HepG2 (cell line): Measurements from ENCODE around the gene ARHGEF12. TPM values are rescaled to one million over a fixed set of nuclear protein-coding genes. Genes with fewer than 3 reads are reported as not detected.

Experiments used
- CTCF ChIP-seq: sonication (generic); formaldehyde crosslinking; IDR thresholded peaks from 2 replicates; pipeline ENCODE4 v1.5.0; 2020; ENCODE audit warnings: mild to moderate bottlenecking, missing genetic modification reagents, moderate library complexity
- GABPB1 ChIP-seq: IDR thresholded peaks from 2 replicates; pipeline ENCODE4 v1.6.1; 2016; ENCODE audit warnings: mild to moderate bottlenecking, missing genetic modification reagents, moderate library complexity, missing compliant biosample characterization
- KAT8 ChIP-seq: IDR thresholded peaks from 2 replicates; pipeline ENCODE4 v1.6.1; 2016; ENCODE audit warnings: missing genetic modification reagents, missing compliant biosample characterization
- KDM1A ChIP-seq: IDR thresholded peaks from 2 replicates; pipeline ENCODE4 v1.6.1; 2016; ENCODE audit warnings: missing compliant biosample characterization
- KDM2A ChIP-seq: sonication (generic); formaldehyde crosslinking; IDR thresholded peaks from 2 replicates; pipeline ENCODE4 v1.4.0; 2020; ENCODE audit warnings: low read depth, missing genetic modification reagents, borderline replicate concordance
- NFKB2 ChIP-seq: sonication (generic); formaldehyde crosslinking; IDR thresholded peaks from 2 replicates; pipeline ENCODE4 v1.4.0; 2020; ENCODE audit warnings: missing genetic modification reagents, borderline replicate concordance
- NONO ChIP-seq, 2 experiments: fragments of 450-650 bp in 1 of 2; sonication (generic) in 1 of 2; formaldehyde crosslinking in 1 of 2; IDR thresholded peaks in 1 of 2; conservative IDR thresholded peaks in 1 of 2; 2 replicates each; pipeline versions ENCODE4 v1.6.1 to v1.8.0; 2017 to 2022; ENCODE audit warnings: mild to moderate bottlenecking in 1 of 2, missing genetic modification reagents in 1 of 2, moderate library complexity in 1 of 2
- PHF20 ChIP-seq: sonication (generic); formaldehyde crosslinking; IDR thresholded peaks from 2 replicates; pipeline ENCODE4 v1.5.0; 2020; ENCODE audit warnings: mild to moderate bottlenecking, missing genetic modification reagents
- RBFOX2 ChIP-seq: fragments of 200-400 bp; formaldehyde crosslinking; IDR thresholded peaks from 2 replicates; pipeline ENCODE4 v1.6.1; 2017; ENCODE audit warnings: low read depth, mild to moderate bottlenecking, low read length
- THAP11 ChIP-seq: IDR thresholded peaks from 2 replicates; pipeline ENCODE4 v1.6.1; 2016; ENCODE audit warnings: missing biosample characterization, missing genetic modification reagents
- ZC3H4 ChIP-seq: sonication (generic); formaldehyde crosslinking; IDR thresholded peaks from 2 replicates; pipeline ENCODE4 v1.4.0; 2020; ENCODE audit warnings: missing genetic modification reagents, borderline replicate concordance
- ZMAT3 ChIP-seq: sonication (generic); formaldehyde crosslinking; conservative IDR thresholded peaks from 2 replicates; pipeline ENCODE4 v1.7.0; 2021; ENCODE audit warnings: missing genetic modification reagents
- ZNF367 ChIP-seq: sonication (generic); formaldehyde crosslinking; IDR thresholded peaks from 2 replicates; pipeline ENCODE4 v1.4.0; 2020; ENCODE audit warnings: missing genetic modification reagents, borderline replicate concordance
- ZNF749 ChIP-seq: sonication (generic); formaldehyde crosslinking; IDR thresholded peaks from 2 replicates; pipeline ENCODE4 v1.8.0; 2022; ENCODE audit warnings: mild to moderate bottlenecking, missing genetic modification reagents, moderate library complexity, borderline replicate concordance
- polyA plus RNA-seq, 8 experiments: library from polyadenylated mRNA; depleted of rRNA in 3 of 8; stranded (reverse) in 7 of 8; unstranded in 1 of 8; fragments of >200 nt; fragmentation: Illumina TruSeq in 4 of 8; extraction: Trizol in 4 of 8; gene quantifications; 2 replicates each; pipeline versions ENCODE4 v1.2.1 to v1.2.3, GENCODE V29; 2011 to 2016; ENCODE audit warnings: low read depth in 4 of 8, missing spikeins in 1 of 8, mixed read lengths in 1 of 8; ENCODE audit not compliant: insufficient read depth in 1 of 8
- total RNA-seq, 5 experiments: library from RNA; depleted of rRNA; stranded (reverse); fragments of >200 nt; fragmentation: Illumina TruSeq; extraction: Trizol; gene quantifications; 2 replicates each; pipeline ENCODE4 v1.2.3, GENCODE V29; 2016; ENCODE audit warnings: low read depth in 1 of 5
- TF ChIP-seq, protein P1 (sequence below): sonication (generic); formaldehyde crosslinking; IDR thresholded peaks from 2 replicates; pipeline ENCODE4 v1.9.0; 2021; ENCODE audit warnings: missing genetic modification reagents, borderline replicate concordance
- TF ChIP-seq, protein P2 (sequence below), 2 experiments: sonication (generic) in 1 of 2; formaldehyde crosslinking in 1 of 2; IDR thresholded peaks; 2 replicates each; pipeline versions ENCODE4 v1.6.1 to v1.9.0; 2014 to 2022; ENCODE audit warnings: antibody characterized with exemption in 1 of 2, borderline replicate concordance in 1 of 2, inconsistent platforms in 1 of 2, low read depth in 1 of 2, missing genetic modification reagents in 1 of 2
- TF ChIP-seq, protein P3 (sequence below): sonication (generic); formaldehyde crosslinking; IDR thresholded peaks from 2 replicates; pipeline ENCODE4 v1.4.0; 2020; ENCODE audit warnings: missing genetic modification reagents

Gene ARHGEF12
- total and polyA plus RNA-seq, 2 of the 13 experiments (the other 11 are each of a cell fraction or from before 2014, with no cell fraction given): 17.9 to 54.4 TPM

DNA sequence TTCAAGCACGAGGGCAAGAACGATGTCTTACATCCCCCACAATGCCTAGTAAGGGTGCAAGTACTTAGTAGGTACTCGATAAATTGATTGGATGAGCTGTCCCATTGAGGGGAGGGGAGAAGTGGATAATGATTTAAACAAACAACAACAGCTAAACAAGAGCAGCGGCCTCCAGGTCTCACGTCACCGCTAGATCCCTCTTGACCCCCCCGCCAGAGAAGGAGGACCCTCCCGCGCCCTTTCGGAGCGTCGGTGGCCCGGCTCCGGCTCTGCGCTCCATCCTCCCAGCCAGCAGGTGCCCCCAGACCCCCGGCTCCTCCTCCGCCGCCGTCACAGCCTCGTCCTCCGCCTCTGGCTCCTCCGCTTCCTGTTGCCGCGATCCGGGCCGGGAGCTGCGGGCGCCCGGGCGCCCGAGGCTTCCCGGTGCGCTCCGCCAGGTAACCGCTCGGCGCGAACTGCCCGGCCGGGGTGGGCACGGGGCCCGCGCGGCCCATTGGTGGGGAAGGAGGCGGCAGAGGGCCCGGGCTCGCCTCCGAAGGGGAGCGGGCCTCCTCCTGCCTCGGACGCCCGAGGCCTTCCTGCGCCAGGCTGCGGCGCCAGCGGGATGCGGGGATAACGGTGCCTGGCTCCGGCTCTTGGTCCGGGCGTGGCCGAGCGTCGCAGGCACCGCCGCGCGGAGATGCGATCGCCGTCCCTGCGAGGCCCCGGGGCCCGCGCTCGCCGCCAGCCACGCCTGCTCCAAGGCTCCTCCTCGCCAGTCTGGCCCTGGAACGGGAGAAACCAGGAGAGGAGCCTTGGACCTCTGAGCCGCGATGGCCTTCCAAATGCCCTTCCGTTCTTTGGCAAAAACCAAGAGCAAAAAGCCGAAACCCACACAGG, 11.0 kb upstream of the ARHGEF12 start, which contains the start of gene TLCD5 (continued):
- TF ChIP-seq ZC3H4 (CRISPR knock-in tag) (no peak), ZNF367 (CRISPR knock-in tag) (0 out of 2 replicates have a peak, but pooled peaks have one; percentile 77), KAT8 (CRISPR knock-in tag) (peak; percentile 25; the same call in 1 of the 2 replicates), PHF20 (peak; percentile 60), ZMAT3 (CRISPR knock-in tag) (0 out of 2 replicates have a peak, but pooled peaks have one; percentile 52), ZNF749 (CRISPR knock-in tag) (0 out of 2 replicates have a peak, but pooled peaks have one; percentile 32), KDM2A (CRISPR knock-in tag) (peak; percentile 72; the same call in 1 of the 2 replicates), NFKB2 (CRISPR knock-in tag) (peak; percentile 83; the same call in 1 of the 2 replicates), NONO (IDR thresholded peaks at IDR 0.05) (no peak), NONO (CRISPR knock-in tag; conservative IDR thresholded peaks at IDR 0.05) (0 out of 2 replicates have a peak, but pooled peaks have one; percentile 26), RBFOX2 (peak; percentile 86), KDM1A (CRISPR knock-in tag) (no peak), CTCF (CRISPR knock-in tag) (peak; percentile 62), GABPB1 (CRISPR knock-in tag) (peak; percentile 91), THAP11 (CRISPR knock-in tag) (peak; percentile 64)
- TF ChIP-seq, protein P1, sequence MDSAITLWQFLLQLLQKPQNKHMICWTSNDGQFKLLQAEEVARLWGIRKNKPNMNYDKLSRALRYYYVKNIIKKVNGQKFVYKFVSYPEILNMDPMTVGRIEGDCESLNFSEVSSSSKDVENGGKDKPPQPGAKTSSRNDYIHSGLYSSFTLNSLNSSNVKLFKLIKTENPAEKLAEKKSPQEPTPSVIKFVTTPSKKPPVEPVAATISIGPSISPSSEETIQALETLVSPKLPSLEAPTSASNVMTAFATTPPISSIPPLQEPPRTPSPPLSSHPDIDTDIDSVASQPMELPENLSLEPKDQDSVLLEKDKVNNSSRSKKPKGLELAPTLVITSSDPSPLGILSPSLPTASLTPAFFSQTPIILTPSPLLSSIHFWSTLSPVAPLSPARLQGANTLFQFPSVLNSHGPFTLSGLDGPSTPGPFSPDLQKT: no peak
- TF ChIP-seq, protein P2, sequence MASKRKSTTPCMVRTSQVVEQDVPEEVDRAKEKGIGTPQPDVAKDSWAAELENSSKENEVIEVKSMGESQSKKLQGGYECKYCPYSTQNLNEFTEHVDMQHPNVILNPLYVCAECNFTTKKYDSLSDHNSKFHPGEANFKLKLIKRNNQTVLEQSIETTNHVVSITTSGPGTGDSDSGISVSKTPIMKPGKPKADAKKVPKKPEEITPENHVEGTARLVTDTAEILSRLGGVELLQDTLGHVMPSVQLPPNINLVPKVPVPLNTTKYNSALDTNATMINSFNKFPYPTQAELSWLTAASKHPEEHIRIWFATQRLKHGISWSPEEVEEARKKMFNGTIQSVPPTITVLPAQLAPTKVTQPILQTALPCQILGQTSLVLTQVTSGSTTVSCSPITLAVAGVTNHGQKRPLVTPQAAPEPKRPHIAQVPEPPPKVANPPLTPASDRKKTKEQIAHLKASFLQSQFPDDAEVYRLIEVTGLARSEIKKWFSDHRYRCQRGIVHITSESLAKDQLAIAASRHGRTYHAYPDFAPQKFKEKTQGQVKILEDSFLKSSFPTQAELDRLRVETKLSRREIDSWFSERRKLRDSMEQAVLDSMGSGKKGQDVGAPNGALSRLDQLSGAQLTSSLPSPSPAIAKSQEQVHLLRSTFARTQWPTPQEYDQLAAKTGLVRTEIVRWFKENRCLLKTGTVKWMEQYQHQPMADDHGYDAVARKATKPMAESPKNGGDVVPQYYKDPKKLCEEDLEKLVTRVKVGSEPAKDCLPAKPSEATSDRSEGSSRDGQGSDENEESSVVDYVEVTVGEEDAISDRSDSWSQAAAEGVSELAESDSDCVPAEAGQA (IDR thresholded peaks at IDR 0.05; ENCODE audit: low read depth): no peak
- TF ChIP-seq, protein P2 (CRISPR knock-in tag; IDR thresholded peaks at IDR 0.05; ENCODE audit: borderline replicate concordance): peak; percentile 77; the same call in 1 of the 2 replicates
- TF ChIP-seq, protein P3, sequence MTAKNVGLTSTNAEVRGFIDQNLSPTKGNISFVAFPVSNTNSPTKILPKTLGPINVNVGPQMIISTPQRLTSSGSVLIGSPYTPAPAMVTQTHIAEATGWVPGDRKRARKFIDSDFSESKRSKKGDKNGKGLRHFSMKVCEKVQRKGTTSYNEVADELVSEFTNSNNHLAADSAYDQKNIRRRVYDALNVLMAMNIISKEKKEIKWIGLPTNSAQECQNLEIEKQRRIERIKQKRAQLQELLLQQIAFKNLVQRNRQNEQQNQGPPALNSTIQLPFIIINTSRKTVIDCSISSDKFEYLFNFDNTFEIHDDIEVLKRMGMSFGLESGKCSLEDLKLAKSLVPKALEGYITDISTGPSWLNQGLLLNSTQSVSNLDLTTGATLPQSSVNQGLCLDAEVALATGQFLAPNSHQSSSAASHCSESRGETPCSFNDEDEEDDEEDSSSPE (CRISPR knock-in tag): no peak
